HCT116 (cell line): ENCODE results near the gene MAP3K5. TPM values are rescaled to one million over a fixed set of nuclear protein-coding genes. Genes with fewer than 3 reads are reported as not detected.

Experiments used
- ATAC-seq: fragments of 200-7000 bp; cut with Tn5 transposase; 2 replicates; pipeline ENCODE4 v1.9.1; 2020; ENCODE audit warnings: mild to moderate bottlenecking, moderate library complexity
- BruUV-seq: library from RNA; stranded (reverse); fragments of 400-500 nt; replicated peaks from 2 replicates; lab custom pipeline; 2021; lab: Mats Ljungman, UMichigan
- CTCF ChIA-PET: fragments of 300-600 bp; sonication (Branson Sonifier 250); formaldehyde crosslinking; loops from one replicate; lab custom pipeline; 2021; ENCODE audit warnings: antibody characterized with exemption; lab: Charles Lee
- POLR2A ChIA-PET: fragments of 300-600, 350-600 bp; sonication (Branson Sonifier 250); formaldehyde crosslinking; loops from one replicate; lab custom pipeline; 2021; ENCODE audit warnings: antibody characterized with exemption; lab: Charles Lee
- RAD21 ChIA-PET, 2 experiments: fragments of 300-600 bp; sonication (Branson Sonifier 250); formaldehyde crosslinking; loops; one replicate each; lab custom pipeline; 2023; ENCODE audit warnings: low total read pairs in 2 of 2; ENCODE audit not compliant: uncharacterized antibody in 2 of 2, unreplicated experiment in 2 of 2, low non-redundant PET in 1 of 2; lab: Charles Lee
- DNase-seq: peaks from one replicate; pipeline ENCODE4 v3.0.0-alpha.2; 2010; ENCODE audit warnings: low read depth, low spot score
- H2AFZ ChIP-seq: fragments of 200-600 bp; shearing (Covaris generic), sonication (generic); 2 replicates; pipeline ENCODE4 v1.6.1; 2017; ENCODE audit warnings: low read depth, mixed run types, mixed read lengths, antibody characterized with exemption, low read length; ENCODE audit not compliant: poor library complexity, severe bottlenecking
- H3K27ac ChIP-seq: 2 replicates; pipeline ENCODE4 v1.5.1; 2012; ENCODE audit warnings: low read depth, low read length
- H3K27me3 ChIP-seq: fragments of 200-600 bp; sonication (generic); 2 replicates; pipeline ENCODE4 v1.6.1; 2016; ENCODE audit warnings: mixed run types, low read length, mixed read lengths; ENCODE audit not compliant: insufficient read depth
- H3K36me3 ChIP-seq, 2 experiments: fragments of 200-500 bp in 1 of 2; fragments of 200-600 bp in 1 of 2; sonication (Bioruptor generic) in 1 of 2; sonication (generic) in 1 of 2; 2 replicates each; pipeline versions ENCODE4 v1.5.1 to v1.6.1; 2014 to 2016; ENCODE audit warnings: low read length in 2 of 2, inconsistent platforms in 1 of 2, mixed read lengths in 1 of 2, mixed run types in 1 of 2; ENCODE audit not compliant: insufficient read depth in 2 of 2, control insufficient read depth in 1 of 2
- H3K4me1 ChIP-seq, 2 experiments: fragments of 200-600 bp in 1 of 2; sonication (generic) in 1 of 2; 2 replicates each; pipeline versions ENCODE4 v1.5.1 to v1.6.1; 2012 to 2017; ENCODE audit warnings: low read length in 2 of 2, inconsistent platforms in 1 of 2, mild to moderate bottlenecking in 1 of 2, mixed read lengths in 1 of 2, mixed run types in 1 of 2, moderate library complexity in 1 of 2; ENCODE audit not compliant: insufficient read depth in 2 of 2, control insufficient read depth in 1 of 2
- H3K4me2 ChIP-seq: fragments of 200-600 bp; sonication (generic); 2 replicates; pipeline ENCODE4 v1.6.1; 2017; ENCODE audit warnings: mixed run types, low read length, mixed read lengths
- H3K4me3 ChIP-seq, 2 experiments: fragments of 200-600 bp in 1 of 2; sonication (generic) in 1 of 2; replicated peaks in 1 of 2; 2 replicates each; pipeline ENCODE4 v1.5.1; 2011 to 2016; ENCODE audit warnings: low read length in 2 of 2, control low read depth in 1 of 2, low read depth in 1 of 2, mild to moderate bottlenecking in 1 of 2, mixed read lengths in 1 of 2, mixed run types in 1 of 2
- H3K79me2 ChIP-seq: fragments of 200-600 bp; sonication (generic); 2 replicates; pipeline ENCODE4 v1.6.1; 2017; ENCODE audit warnings: mild to moderate bottlenecking, mixed run types, low read length, moderate library complexity, mixed read lengths; ENCODE audit not compliant: insufficient read depth
- H3K9ac ChIP-seq: fragments of 200-600 bp; sonication (generic); 2 replicates; pipeline ENCODE4 v1.6.1; 2016; ENCODE audit warnings: low read length, mixed read lengths
- H3K9me2 ChIP-seq: fragments of 200-600 bp; sonication (generic), shearing (Covaris generic); 2 replicates; pipeline ENCODE4 v1.6.1; 2017; ENCODE audit warnings: mixed run types, mild to moderate bottlenecking, moderate library complexity; ENCODE audit not compliant: insufficient read depth
- H3K9me3 ChIP-seq, 2 experiments: fragments of 200-500 bp in 1 of 2; fragments of 200-600 bp in 1 of 2; sonication (Bioruptor generic) in 1 of 2; sonication (generic) in 1 of 2; 2 replicates each; pipeline ENCODE4 v1.6.1; 2014 to 2017; ENCODE audit warnings: low read length in 2 of 2, mixed read lengths in 2 of 2, inconsistent platforms in 1 of 2, low read depth in 1 of 2, mild to moderate bottlenecking in 1 of 2, mixed run types in 1 of 2, moderate library complexity in 1 of 2; ENCODE audit not compliant: control insufficient read depth in 1 of 2, insufficient read depth in 1 of 2
- H4K20me1 ChIP-seq: fragments of 200-600 bp; sonication (generic), shearing (Covaris generic); 2 replicates; pipeline ENCODE4 v1.6.1; 2017; ENCODE audit warnings: mixed run types, mild to moderate bottlenecking, moderate library complexity; ENCODE audit not compliant: insufficient read depth
- CTCF ChIP-seq, 3 experiments: fragments of 200-600 bp in 1 of 3; sonication (generic) in 1 of 3; IDR thresholded peaks in 2 of 3; conservative IDR thresholded peaks in 1 of 3; 2 replicates each; pipeline ENCODE4 v1.5.1; 2012 to 2017; ENCODE audit warnings: low read depth in 2 of 3, low read length in 2 of 3, antibody characterized with exemption in 1 of 3, borderline replicate concordance in 1 of 3, control low read depth in 1 of 3, mild to moderate bottlenecking in 1 of 3, mixed read lengths in 1 of 3, mixed run types in 1 of 3, moderate library complexity in 1 of 3; ENCODE audit not compliant: insufficient read depth in 1 of 3
- EZH2 ChIP-seq: fragments of 200-600 bp; sonication (generic); IDR thresholded peaks from 2 replicates; pipeline ENCODE4 v1.6.1; 2017; ENCODE audit warnings: antibody characterized with exemption, mixed run types
- EZH2phosphoT487 ChIP-seq: fragments of 200-600 bp; IDR thresholded peaks from 2 replicates; pipeline ENCODE4 v1.6.1; 2018; ENCODE audit warnings: antibody characterized with exemption, borderline replicate concordance
- JUND ChIP-seq: IDR thresholded peaks from 2 replicates; pipeline ENCODE4 v1.6.1; 2012
- MAX ChIP-seq: IDR thresholded peaks from 2 replicates; pipeline ENCODE4 v1.6.1; 2012
- REST ChIP-seq: IDR thresholded peaks from 2 replicates; pipeline ENCODE4 v1.6.1; 2012; ENCODE audit warnings: low read depth
- SIN3A ChIP-seq: IDR thresholded peaks from 2 replicates; pipeline ENCODE4 v1.6.1; 2012; ENCODE audit warnings: low read depth
- TCF7L2 ChIP-seq: IDR thresholded peaks from 2 replicates; pipeline ENCODE4 v1.7.0; 2011; ENCODE audit warnings: borderline replicate concordance, inconsistent platforms; ENCODE audit not compliant: insufficient read depth, insufficient read length; ENCODE audit errors: extremely low read depth
- ZNF274 ChIP-seq: fragments of 200-500 bp; sonication (Bioruptor generic); IDR thresholded peaks from 2 replicates; pipeline ENCODE4 v1.6.1; 2014; ENCODE audit warnings: mild to moderate bottlenecking, low read depth, low read length, inconsistent platforms
- intact Hi-C: fragments of 100-400 bp; cut with micrococcal nuclease; formaldehyde crosslinking; loops from 2 replicates; pipeline ENCODE4 v1.10.0; 2022
- total RNA-seq: library from RNA; stranded (reverse); gene quantifications from one replicate; pipeline ENCODE4 v1.2.1, GENCODE V29; 2021; ENCODE audit not compliant: unreplicated experiment

The MAP3K5 gene
- total RNA-seq, 1 experiment from 2014 or later = 11.8 TPM

DNA sequence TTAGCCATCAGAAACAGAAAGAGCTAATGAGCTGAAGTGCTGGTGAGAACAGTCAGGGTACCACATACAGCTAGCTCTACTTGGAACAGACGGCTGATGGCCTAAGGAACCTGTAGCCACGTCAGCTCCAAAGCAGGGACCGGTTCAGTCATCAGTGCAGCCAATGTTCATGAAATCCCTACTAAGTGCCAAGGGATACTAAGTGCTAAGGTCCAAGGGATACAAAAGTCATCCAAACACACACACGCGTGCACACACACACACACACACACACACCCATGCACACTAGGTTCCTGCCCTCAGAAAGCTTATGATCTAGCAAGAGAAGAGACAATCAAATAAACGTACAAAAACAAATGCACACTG is 53.6 kb downstream of the MAP3K5 start:
- Histone ChIP-seq H3K27ac (no peak overlapping the region), H3K4me1 (no peaks in the 10 kb centered on the region), H3K4me3 (no peak overlapping the region), H2AFZ (no peak overlapping the region), H3K36me3 (no peaks in the 10 kb centered on the region), H3K4me2 (no peak overlapping the region), H3K9me2 (no peaks in the 10 kb centered on the region), H3K27me3 (no peaks in the 10 kb centered on the region), H3K79me2 (no peaks in the 10 kb centered on the region; the same call in 1 of the 2 replicates), H4K20me1 (no peaks in the 10 kb centered on the region), H3K9ac (no peak overlapping the region), H3K9me3 (no peaks in the 10 kb centered on the region)
- no TSS peak for BruUV-seq
- no peak for ATAC-seq
- ChIA-PET RAD21 (no interaction called here), POLR2A (no interaction called here), CTCF (no interaction called here)
- intact Hi-C loops = no loop called here
- no peak for TF ChIP-seq ZNF274
- no peak for TF ChIP-seq REST
- TF ChIP-seq TCF7L2 = no peak
- TF ChIP-seq EZH2phosphoT487 = no peak
- no peak for TF ChIP-seq JUND
- no peak for TF ChIP-seq MAX
- no peak for TF ChIP-seq EZH2
- TF ChIP-seq SIN3A = no peak
- TF ChIP-seq CTCF (IDR thresholded peaks at IDR 0.05 in 2 of 3, conservative IDR thresholded peaks at IDR 0.05 in 1 of 3; ENCODE audit: borderline replicate concordance in 1 of 3, insufficient read depth in 1 of 3, low read depth in 2 of 3, low read length in 2 of 3) = no peak
- no peak for DNase-seq
